ENCODE measurements around the gene PIP4K2A. TPM values are rescaled to one million over a fixed set of nuclear protein-coding genes. Genes with fewer than 3 reads are reported as not detected.

The PIP4K2A gene
- total and polyA plus RNA-seq, 2 of the 8 experiments (the other 6 are each of a cell fraction or from before 2014, with no cell fraction given): 19.0 to 60.9 TPM

GRCh38 chr10:22716943-22717342 is 2.6 kb upstream of the PIP4K2A start:
- Histone ChIP-seq H2BK120ac (replicated peaks; ENCODE audit: low read depth, low read length) (no peak overlapping the region), H4K20me1 (replicated peaks in 1 of 2; ENCODE audit: control insufficient read depth in 1 of 2, insufficient read depth in 2 of 2, low read length in 2 of 2) (peaks cover 5% of the 10 kb centered on the region in 2 experiments), H4K5ac (ENCODE audit: insufficient read length, low read depth, low read length) (no peak overlapping the region), H3K27me3 (replicated peaks in 1 of 4; ENCODE audit: control insufficient read depth in 3 of 4, extremely low read depth in 1 of 4, insufficient read depth in 3 of 4, low read length in 3 of 4) (peaks cover 0 to 9% (median 7%) of the 10 kb centered on the region in 4 experiments; a peak in 5 of 7 replicates), H3K23ac (ENCODE audit: insufficient read length) (no peak overlapping the region), H3K56ac (replicated peaks; ENCODE audit: insufficient read length, low read depth, low read length) (no peak overlapping the region), H3K79me1 (ENCODE audit: low read depth, low read length) (peaks cover 4% of the 10 kb centered on the region), H3K23me2 (ENCODE audit: low read depth, low read length) (peaks cover 11% of the 10 kb centered on the region; the same call in 1 of the 2 replicates), H3K4me3 (ENCODE audit: extremely low read depth in 1 of 4, insufficient read depth in 2 of 4, low read depth in 3 of 4, low read length in 4 of 4) (no peak overlapping the region), H2BK5ac (ENCODE audit: low read depth, low read length) (no peak overlapping the region), H4K91ac (replicated peaks; ENCODE audit: insufficient read length, low read length) (no peak overlapping the region), H3K36me3 (ENCODE audit: control insufficient read depth in 2 of 4, insufficient read depth in 4 of 4, low read length in 3 of 4) (no peaks in the 10 kb centered on the region), H2BK12ac (ENCODE audit: low read depth, low read length) (no peak overlapping the region), H2AFZ (ENCODE audit: low read length) (no peak overlapping the region), H3K14ac (ENCODE audit: insufficient read length) (no peak overlapping the region), H3K4ac (replicated peaks; ENCODE audit: insufficient read length, low read depth, low read length) (no peak overlapping the region), H3K9me3 (ENCODE audit: insufficient read depth in 2 of 2, low read depth in 1 of 2, low read length in 1 of 2) (no peaks in the 10 kb centered on the region), H3K27ac (ENCODE audit: low read depth, low read length) (no peak overlapping the region), H3K9ac (replicated peaks in 1 of 4; ENCODE audit: extremely low read depth in 1 of 4, low read depth in 3 of 4, low read length in 3 of 4) (no peak overlapping the region), H2BK15ac (ENCODE audit: low read length) (no peak overlapping the region), H3K79me2 (ENCODE audit: control insufficient read depth in 1 of 2, insufficient read depth in 2 of 2, low read length in 2 of 2) (peaks cover 4 to 16% of the 10 kb centered on the region in 2 experiments; a peak in 3 of 4 replicates), H3K18ac (ENCODE audit: extremely low read depth, low read length) (no peak overlapping the region), H2BK20ac (ENCODE audit: low read length) (no peak overlapping the region), H2AK5ac (ENCODE audit: low read depth, low read length) (no peak overlapping the region), H4K8ac (ENCODE audit: extremely low read depth, insufficient read depth, low read length) (no peak overlapping the region), H3K4me2 (ENCODE audit: insufficient read depth in 1 of 2, low read depth in 2 of 2, low read length in 2 of 2) (no peak overlapping the region), H3K4me1 (replicated peaks in 1 of 4; ENCODE audit: control insufficient read depth in 3 of 4, insufficient read depth in 4 of 4, low read length in 3 of 4) (peaks cover 0 to 6% (median 0%) of the 10 kb centered on the region in 4 experiments; a peak in 2 of 7 replicates)
- no peak for TF ChIP-seq GABPA (IDR thresholded peaks at IDR 0.05; ENCODE audit: borderline replicate concordance, insufficient read depth, low read length)
- TF ChIP-seq EZH2 (IDR thresholded peaks at IDR 0.05; ENCODE audit: low read depth, low read length, severe bottlenecking): no peak
- TF ChIP-seq FOSL1 (IDR thresholded peaks at IDR 0.05; ENCODE audit: insufficient read depth, low read depth, low read length): no peak
- TF ChIP-seq CBX5 (IDR thresholded peaks at IDR 0.05; ENCODE audit: low read depth, low read length): no peak
- no peak for FAIRE-seq
- WGBS, 2 experiments (ENCODE audit: extremely low coverage in 1 of 2, insufficient coverage in 1 of 2, insufficient read length in 1 of 2, insufficient replicate concordance in 2 of 2, low coverage in 1 of 2, low lambda C conversion rate in 2 of 2, missing lambda C conversion rate in 1 of 2): 87% methylated on average over 4 of the region's 4 CpGs; no CpG with 5 or more reads in 1 of the 2 experiments
- ChIA-PET POLR2A (ENCODE audit: partially characterized antibody) (no interaction called here), CTCF (ENCODE audit: partially characterized antibody) (no interaction called here)
- DNase-seq (ENCODE audit: low read depth in 1 of 2, low spot score in 2 of 2): no peak

All from H1 (cell line).